ENCODE results near the gene DPP8.

DNA sequence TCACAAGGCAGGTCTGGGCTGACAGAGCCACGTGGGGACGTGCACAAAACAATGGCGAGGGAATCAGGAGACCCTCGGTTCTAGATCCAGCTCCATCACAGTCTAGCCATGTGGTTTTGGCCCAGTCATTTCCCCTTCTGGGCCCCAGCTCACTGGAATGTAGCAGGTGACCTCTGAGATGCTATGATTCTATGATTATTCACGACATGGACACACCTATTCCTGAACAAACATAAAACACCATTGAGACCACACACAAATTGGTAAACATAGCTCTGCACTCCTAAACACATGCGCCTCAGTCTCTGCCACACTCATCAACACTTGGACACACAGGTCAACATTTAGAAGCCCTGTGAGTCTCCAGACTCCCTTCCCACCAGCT lies 103.7 kb downstream of the DPP8 start:
- TF ChIP-seq, protein P1, sequence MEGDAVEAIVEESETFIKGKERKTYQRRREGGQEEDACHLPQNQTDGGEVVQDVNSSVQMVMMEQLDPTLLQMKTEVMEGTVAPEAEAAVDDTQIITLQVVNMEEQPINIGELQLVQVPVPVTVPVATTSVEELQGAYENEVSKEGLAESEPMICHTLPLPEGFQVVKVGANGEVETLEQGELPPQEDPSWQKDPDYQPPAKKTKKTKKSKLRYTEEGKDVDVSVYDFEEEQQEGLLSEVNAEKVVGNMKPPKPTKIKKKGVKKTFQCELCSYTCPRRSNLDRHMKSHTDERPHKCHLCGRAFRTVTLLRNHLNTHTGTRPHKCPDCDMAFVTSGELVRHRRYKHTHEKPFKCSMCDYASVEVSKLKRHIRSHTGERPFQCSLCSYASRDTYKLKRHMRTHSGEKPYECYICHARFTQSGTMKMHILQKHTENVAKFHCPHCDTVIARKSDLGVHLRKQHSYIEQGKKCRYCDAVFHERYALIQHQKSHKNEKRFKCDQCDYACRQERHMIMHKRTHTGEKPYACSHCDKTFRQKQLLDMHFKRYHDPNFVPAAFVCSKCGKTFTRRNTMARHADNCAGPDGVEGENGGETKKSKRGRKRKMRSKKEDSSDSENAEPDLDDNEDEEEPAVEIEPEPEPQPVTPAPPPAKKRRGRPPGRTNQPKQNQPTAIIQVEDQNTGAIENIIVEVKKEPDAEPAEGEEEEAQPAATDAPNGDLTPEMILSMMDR (conservative IDR thresholded peaks at IDR 0.05; ENCODE audit: low read depth in 2 of 2), result no peak
- TF ChIP-seq EZH2phosphoT487 (IDR thresholded peaks at IDR 0.05; ENCODE audit: unreplicated experiment), result no peak
